GM18867 (cell line): ENCODE results near the gene COL27A1.
A peak's percentile ranks its signal among the peaks of the same experiment; 100 is the strongest.

Experiments
- ATAC-seq: cut with Tn5 transposase; IDR thresholded peaks from one replicate; pipeline ENCODE4 v1.9.1; 2021; ENCODE audit warnings: mild to moderate bottlenecking, moderate library complexity; ENCODE audit not compliant: unreplicated experiment

The COL27A1 gene

DNA sequence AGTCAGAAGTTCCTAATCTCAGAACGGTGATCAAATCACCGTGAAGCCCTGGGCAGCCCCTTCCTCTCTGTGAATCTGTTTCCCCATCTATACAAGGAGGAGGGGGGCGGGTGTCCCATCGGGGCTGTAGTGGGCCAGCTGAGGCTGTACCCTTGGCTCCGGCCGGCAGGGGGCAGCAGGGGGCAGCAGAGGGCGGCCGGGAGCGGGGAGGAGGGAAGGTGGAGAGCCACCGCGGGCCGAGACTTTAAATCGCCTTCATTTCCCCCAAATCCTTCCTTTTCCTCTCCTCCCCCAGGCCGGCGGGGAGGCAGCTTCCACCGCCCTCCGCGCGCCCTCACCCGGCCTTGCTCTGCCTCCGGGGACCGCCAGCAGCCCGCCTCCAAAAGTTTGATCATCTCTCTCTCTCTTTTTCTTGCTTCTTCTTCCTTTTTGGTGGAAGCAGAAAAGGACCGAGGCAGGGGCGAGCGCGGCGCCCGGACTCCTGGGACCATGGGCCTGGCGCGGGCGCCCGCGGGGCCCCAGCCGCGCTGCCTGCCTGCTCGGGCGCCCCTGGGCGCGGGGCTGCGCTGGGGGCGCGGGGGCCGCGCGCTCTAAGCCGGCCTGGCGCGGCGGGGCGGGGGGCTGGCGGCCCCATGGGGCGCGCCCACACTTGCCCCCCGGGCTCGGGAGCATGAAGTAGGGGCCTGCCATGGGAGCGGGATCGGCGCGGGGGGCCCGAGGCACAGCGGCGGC is at the start of gene COL27A1:
Gene COL27A1, plus strand, starts transcription at position 275 of the 732 bp plus-strand sequence. Its CDS starts 414 bp downstream, at position 689.
- peak; percentile 94 for ATAC-seq

DNA sequence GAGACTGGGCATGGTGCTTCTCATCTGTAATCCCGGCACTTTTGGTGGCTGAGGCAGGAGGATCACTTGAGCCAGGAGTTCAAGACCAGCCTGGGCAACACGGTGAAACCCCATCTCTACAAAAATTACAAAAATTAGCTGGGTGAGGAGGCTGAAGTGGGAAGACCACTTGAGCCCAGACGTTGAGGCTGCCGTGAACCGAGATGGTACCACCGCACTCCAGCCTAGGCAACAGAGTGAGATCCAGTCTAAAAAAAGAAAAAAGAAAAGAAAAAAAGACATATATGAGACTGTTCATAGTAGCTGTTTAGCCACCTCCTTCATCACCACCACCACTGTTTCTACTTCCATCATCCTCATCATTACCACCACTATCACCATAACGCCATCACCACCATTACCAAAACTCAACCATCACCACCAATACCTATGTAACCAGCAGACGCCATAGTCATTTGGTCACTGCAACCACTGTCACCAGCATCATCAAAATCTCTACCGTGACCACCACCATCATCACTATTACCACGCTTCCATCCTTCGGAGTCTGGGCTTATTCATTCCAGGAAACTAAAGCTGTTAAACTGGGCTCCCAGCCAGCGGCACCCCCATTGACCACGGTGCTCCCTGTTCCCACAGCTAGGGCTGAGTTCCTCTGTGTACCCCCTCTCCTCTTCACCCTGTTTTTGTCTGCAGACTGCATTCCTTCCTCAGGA is 47.9 kb upstream of the COL27A1 start:
- peak; percentile 8 for ATAC-seq

DNA sequence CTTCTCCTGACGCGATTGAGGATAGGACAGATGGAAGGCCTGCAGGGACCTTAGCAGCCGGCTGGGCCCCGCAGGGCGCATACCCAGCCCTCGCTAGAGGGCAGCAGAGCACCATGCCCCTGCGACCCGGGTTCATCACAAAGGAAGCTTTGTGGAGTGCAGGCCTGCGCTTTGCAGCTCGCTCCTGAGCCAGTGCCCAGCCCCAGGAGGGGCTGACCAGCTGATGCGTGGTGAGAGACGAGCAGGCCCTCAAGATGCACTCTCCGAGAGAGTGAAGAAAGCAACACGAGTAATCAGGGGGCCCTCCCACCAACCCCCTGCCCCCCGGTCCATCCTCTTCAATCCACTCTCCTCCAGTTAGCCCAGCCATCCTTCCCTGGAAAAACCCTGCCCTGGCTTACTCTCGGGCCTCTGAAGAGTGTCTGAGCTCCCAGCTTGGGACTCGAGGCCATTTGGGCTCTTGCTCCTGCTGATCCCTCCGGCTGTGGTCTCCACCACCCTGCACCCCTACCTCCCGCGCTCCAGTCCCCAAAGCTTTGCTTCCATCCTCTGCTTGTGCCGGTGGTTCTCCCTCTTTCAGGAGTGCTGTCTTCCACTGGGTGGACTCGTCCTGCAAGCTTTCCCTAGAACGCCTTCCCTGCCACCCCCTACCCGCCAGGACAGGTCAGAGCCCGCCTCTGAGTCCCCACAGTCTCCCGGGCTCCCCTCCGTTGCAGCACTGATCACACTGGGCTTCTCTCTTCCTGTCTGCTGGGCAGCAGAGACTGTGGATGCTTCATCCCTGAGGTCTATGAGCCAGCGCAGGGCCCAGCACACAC is 47.1 kb upstream of the COL27A1 start:
- peak; percentile 79 for ATAC-seq

DNA sequence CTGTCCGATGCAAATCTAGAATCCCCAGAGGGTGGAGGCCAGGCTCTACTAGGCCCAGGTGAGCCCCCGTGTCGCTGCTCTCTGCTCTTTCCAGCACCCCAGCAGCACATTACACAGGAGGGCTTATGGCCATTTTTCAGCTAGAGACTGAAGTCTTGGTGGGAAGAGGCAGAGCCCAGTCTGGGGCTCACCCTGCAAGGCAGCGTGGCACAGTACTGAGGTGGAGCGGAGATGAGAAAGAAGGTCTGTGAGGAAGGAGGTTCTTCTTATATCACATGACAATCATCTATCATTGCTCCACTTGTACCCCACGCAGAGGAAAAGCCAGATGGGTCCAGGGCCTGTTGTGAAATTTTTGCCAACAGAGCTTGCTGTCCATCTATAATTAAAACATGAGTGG is 46.2 kb upstream of the COL27A1 start:
- ATAC-seq, result no peak

DNA sequence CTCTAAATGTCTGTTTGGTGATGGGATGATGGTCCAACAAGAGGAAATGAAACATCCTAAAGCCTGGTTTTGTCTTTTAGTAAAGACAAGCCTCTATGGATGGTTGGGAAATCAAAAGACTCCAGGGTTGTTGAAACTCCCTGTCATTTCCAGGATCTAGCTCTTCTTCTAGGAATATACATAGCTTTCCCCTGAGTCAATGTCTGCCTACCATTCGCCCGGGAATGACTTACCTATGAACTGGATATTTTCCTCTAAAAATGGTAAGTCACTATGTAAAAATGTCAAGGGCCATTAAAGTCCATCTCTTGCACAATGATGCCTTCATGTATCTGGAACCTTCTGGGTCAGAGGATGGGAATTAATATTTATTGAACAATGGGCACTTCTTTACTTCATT is 45.2 kb upstream of the COL27A1 start:
- no peak for ATAC-seq

DNA sequence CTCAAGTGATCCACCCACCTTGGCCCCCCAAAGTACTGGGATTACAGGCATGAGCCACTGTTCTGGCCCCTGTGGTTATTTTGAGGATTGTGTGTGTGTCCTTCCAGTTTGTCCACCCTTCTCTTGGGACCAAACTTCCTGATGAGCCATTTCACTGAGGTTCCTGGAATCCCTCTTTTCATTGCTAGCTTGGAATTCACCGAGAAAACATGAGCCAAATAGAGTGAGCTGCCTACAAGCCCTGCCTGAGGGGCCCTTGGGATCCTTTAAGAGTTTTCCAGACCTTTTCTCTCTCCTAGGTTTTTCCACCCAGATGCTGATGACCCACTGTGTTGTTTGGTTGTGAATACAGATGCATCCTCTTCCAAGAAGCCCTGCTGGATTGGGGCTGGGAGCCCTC is 43.0 kb upstream of the COL27A1 start:
- no peak for ATAC-seq

DNA sequence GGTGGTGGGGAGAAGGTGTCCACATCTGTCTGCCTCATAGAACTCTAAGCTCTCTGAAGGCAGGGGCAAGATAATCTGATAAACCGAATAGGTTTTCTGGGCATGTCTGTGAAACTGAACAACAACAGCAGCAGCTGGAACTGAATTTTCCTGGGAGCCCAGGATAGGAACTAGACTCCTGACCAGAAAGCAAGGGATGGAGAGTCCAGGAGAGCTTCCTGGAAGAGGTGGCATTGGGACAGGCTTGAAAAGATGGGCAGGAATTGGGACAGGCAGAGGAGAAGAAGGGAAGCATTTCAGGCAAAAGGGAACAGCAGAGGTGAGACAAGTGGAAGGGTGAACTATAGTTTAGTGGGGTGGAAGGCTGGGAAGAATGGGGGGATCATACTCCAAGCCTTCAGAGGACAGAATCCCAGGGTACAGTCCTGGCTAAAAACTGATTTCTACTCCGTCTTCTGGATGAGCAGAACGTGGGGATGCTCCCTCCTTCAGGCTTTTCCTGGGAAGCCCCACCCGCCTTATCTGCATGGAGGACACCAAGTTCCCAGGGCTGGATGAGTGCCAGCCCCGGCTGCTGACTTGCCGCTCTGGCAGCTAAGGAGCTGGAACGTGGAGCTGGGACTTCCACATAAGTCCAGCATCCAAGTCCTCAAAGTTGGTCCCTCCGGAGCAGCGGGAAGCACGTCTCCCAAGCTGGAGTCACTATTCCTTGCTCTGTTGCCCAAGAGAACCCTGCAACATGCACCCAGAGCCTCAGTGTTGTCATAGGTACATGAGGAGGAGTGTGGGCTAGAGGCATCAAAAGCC is 42.4 kb upstream of the COL27A1 start:
- ATAC-seq, result no peak

DNA sequence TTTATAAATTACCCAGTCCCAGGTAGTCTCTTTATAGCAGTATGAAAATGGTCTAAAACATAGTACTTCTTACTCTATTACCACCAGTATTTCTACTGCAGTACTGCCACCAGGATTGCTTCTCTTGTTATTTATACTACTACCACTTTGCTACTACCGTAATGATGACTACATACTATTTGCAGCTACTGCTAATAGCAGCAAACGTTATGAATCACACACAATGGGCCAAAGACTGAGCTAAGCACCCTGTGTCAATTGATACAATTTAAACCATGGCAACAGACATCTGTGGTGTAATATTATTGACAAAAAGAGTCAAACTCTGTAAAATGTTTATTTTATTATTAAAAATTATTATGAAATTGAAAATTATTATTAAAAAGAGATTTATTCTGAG is 41.0 kb upstream of the COL27A1 start:
- ATAC-seq, result no peak

DNA sequence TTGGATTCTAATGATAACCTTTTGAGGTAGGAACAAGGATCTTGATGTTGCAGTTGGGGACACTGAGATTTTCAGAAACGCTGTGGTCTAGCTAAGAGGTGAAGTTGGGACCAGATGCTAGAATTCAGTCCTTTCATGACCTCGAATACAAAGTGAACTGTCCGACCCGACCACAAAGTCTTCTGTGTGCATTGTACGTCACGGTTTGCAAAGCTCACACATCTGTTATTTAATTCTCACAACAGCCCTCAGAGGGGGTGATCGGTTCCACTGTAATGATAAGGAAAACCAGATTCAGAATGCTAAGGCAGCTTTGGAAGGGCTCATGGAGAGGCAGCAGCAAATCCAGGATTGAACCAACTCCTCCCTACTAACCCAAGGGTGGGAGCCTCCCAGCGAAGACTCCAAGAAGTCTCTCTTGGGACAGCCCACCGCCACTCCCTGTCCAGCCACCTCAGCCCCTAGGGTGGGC is 39.6 kb upstream of the COL27A1 start:
- no peak for ATAC-seq

DNA sequence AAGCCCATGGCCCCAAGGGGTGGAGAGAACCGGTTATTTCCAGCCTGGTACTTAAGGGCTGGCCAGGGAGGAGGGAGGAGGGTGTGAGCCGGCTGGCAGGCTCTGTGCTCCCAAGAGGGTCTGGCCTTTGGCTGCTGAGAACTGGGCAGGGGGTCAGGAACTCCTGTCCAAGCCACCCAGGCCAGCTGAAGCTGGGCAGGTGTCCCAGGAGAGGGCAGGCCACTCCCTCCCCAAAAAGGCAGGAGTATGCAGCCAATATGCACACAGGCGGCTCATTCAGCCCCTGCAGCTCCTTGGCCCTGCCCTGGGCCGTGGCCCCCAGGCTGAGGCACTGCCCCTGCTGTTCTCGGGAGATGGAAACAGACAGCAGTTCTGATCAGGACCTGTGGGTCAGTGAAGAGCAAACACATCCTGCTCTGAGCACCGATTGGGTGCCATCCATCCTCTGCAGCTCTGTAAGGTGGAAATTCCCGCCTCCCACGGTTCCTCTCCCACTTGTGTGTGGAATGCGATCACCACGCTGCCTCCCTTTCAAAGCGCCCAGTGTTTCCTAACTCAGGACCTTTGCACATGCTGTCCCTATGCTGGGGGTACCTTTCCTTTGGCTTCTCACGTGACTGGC is 39.1 kb upstream of the COL27A1 start:
- no peak for ATAC-seq

DNA sequence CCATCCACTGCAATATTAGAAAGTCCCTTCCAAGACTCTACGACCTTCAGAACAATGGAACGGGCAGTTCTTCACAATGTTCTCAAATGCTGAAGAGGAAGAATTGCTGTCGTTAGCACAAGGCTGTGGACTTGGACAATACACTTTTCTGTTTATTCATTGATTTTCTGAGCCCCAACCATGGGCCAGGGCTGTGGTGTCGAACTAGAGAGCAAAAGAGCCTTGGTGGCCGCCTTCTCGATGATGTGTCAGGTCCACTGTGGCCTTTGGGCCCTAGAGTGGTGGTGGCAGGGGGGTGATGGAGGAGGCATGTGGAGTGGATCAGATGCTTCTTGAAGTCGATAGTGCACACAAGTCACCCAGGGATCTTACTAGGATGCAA is 37.7 kb upstream of the COL27A1 start:
- ATAC-seq, result no peak

DNA sequence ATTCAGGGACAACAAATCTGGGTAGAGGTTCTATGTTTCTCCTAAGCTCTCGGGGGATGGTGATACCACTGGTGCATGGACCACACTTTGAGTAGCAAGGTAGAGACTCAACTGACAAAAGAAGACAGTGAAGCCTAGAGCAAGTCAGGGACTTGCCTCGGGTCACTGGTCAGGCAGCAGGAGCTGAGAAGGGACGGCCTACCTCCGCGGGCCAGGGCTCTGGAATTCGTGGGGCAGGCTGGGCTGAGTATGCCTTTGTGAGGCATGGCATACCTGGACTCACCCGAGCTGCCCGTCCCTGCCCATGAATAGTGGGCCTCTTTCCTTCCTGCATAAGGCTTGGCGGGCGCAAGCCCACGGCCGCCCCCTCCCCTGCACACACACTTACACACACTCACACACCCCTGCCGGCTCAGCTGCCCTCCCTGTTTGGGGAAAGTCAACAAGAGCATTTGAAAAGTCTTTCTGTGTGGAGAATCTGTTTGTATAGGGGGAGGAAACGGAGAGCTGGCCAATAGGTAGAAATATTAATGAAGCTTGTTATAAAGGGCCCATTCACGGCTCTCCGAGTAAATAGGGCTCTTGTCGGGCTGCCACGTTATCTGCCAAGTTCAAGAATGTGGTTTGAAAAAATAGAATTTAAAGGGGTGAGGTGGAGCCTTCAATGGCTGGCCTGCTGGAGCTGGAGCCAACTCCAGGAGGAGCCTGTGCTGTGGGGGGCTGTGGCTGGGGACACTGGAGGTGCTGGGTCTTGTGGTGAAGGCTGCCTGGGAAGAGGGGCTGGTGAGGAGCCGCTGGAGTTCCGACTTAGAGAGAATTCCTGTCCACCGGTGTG is 37.1 kb upstream of the COL27A1 start:
- no peak for ATAC-seq

DNA sequence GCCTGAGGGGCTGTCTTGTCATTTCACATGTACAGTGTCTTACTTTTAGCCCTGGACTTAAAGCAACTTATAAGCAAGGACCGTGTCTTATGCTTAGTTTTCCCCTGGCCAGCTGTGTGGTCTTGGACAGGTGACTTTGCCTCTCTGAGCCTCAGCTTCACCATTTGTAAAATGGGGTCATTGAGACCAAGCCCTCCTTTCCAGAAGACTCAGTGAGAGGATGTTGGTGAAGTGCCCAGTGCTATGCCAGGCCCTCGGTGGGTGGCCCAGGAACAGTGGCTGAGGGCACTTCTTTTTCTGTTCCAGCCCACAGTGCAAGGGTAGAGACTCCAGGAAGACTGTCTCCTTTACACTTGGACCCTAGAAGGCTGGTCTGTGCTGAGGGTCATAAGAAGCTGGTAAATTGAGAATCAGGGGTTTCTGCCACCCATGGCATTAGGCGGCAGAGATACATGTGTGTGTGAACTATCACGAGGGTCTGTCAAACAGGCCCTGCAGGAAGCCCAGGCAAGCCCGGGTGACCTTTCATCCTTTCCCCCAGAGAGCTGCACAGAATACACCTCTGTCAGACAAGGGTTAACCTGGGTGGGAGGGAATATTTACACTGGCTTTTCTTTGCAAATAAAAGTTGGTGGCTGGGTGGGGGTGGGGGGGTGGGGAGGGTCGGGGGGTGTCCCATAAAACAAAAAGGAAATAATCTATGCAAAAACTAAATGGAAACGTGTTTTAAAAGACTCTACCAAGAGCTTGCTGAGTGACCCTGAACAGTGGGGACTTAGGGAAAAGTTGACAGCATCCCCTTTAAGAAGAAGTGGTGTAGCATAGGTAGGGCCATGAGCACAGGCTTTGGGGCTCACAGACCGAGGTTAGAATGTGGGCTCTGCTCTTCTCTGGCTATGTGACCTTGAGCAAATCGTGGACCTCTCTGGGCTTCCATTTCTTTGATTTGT is 35.8 kb upstream of the COL27A1 start:
- no peak for ATAC-seq

DNA sequence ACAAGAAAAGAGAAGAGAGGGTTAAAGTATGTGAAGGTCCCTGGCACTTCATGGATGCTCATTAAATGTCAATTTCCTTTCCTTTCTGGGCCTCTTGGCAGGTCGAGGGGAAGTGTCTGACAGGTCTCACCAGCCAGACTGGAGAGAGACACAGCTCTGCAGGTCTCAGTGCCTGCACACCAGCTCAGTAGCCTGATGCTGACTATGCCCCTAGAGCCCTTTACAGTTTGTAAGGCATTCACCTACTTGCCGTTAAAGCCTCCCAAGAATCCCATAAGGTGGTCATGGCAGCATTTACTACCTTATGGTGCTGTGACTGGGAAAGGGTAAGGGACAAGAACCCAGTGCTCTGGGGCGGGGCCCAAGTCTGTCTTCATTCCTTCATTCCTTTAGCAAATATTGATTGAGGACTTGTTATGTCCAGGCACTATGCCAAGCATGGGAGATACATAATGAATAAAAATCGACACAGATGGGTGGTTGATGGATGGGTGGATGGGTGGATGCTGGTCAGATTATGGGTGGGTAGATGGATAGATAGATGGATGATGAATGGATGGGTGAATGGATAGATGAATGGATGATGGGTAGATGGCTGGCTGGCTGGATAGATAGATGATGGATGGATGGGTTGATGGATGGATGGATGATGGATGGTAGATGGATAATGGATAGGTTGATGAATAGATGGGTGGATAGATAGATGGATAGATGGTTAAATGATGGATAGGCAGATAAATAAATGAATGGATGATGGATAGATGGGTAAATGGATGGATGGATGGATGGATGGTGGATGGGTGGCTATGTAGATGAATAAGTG is 34.9 kb upstream of the COL27A1 start:
- no peak for ATAC-seq

DNA sequence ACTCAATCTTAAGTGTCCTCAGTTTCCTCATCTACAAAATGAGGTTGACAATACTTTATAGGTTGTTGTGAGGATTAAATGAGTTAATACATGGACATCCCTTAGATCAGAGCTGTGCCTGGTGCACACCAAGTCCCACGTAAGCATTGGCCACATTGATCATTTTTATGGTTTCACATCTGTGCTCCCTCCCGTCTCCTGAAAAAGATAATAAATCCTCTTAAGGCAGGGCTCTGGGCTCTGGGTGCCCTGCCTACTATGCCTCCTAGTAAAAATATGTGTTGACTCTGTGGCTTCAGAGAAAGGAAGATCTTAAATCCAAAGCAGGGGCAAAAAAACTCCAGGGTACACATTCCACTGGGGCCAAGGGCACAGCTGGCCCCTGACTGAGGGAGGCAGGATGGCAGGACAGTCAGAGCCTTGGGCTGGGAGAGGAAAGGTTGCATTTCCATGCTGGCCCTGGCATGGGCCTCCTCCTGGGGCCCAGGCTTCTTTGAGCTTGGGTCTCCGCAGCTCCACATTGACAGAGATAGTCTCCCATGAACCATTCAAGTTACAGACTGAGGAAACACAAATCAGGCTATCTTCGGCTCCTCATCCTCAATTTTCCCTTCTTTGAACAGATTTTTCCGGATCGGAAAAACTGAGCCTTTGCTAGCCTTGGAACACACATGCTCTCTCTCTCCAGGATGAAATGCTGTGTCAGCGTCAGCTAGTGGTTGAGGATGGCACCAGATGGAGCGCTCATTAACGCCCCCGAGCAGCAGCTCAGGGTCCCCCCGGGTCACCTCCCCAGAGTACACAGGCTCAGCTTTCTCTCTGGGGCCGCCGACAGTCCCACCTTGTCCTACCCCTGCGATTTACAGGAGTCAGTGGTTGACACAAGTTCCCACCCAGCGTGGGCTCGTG is 33.9 kb upstream of the COL27A1 start:
- no peak for ATAC-seq
